KMS-11 (cell line): ENCODE results near the gene LRRC55.

ENCODE experiments used
- H2AFZ ChIP-seq: fragments of 200-600 bp; sonication (generic); 2 replicates; pipeline ENCODE4 v1.6.1; 2016; ENCODE audit warnings: antibody characterized with exemption, mixed run types, low read depth
- H3K27ac ChIP-seq: fragments of 200-600 bp; sonication (generic); 2 replicates; pipeline ENCODE4 v1.6.1; 2016; ENCODE audit warnings: mild to moderate bottlenecking, mixed run types
- H3K27me3 ChIP-seq: fragments of 200-600 bp; sonication (generic); 2 replicates; pipeline ENCODE4 v1.6.1; 2017; ENCODE audit warnings: mild to moderate bottlenecking, low read depth, mixed run types, moderate library complexity; ENCODE audit not compliant: insufficient read depth
- H3K36me3 ChIP-seq: fragments of 200-600 bp; sonication (generic); 2 replicates; pipeline ENCODE4 v1.6.1; 2017; ENCODE audit warnings: mild to moderate bottlenecking, mixed run types; ENCODE audit not compliant: insufficient read depth
- H3K4me1 ChIP-seq: fragments of 200-600 bp; sonication (generic); 2 replicates; pipeline ENCODE4 v1.6.1; 2016; ENCODE audit warnings: mild to moderate bottlenecking, low read depth, mixed run types; ENCODE audit not compliant: poor library complexity, severe bottlenecking
- H3K4me2 ChIP-seq: fragments of 200-600 bp; sonication (generic); 2 replicates; pipeline ENCODE4 v1.7.0; 2016; ENCODE audit warnings: mild to moderate bottlenecking, mixed run types
- H3K4me3 ChIP-seq: fragments of 200-600 bp; sonication (generic); IDR thresholded peaks from 2 replicates; pipeline ENCODE4 v1.6.1; 2017; ENCODE audit warnings: low read depth, low read length, mixed read lengths; ENCODE audit not compliant: insufficient read depth
- H3K79me2 ChIP-seq: fragments of 200-600 bp; sonication (generic); 2 replicates; pipeline ENCODE4 v1.6.1; 2016; ENCODE audit warnings: low read depth, mixed run types; ENCODE audit not compliant: insufficient read depth
- H3K9ac ChIP-seq: fragments of 200-600 bp; sonication (generic); 2 replicates; pipeline ENCODE4 v1.6.1; 2016; ENCODE audit warnings: mild to moderate bottlenecking, mixed run types
- H4K20me1 ChIP-seq: fragments of 200-600 bp; sonication (generic); 2 replicates; pipeline ENCODE4 v1.6.1; 2016; ENCODE audit warnings: mild to moderate bottlenecking, mixed run types; ENCODE audit not compliant: insufficient read depth
- TF ChIP-seq, protein P1 (sequence below): fragments of 200-600 bp; sonication (generic); conservative IDR thresholded peaks from 2 replicates; pipeline ENCODE4 v1.6.1; 2017; ENCODE audit warnings: low read depth, mild to moderate bottlenecking, antibody characterized with exemption, low read length, moderate library complexity, mixed read lengths

LRRC55 gene

DNA sequence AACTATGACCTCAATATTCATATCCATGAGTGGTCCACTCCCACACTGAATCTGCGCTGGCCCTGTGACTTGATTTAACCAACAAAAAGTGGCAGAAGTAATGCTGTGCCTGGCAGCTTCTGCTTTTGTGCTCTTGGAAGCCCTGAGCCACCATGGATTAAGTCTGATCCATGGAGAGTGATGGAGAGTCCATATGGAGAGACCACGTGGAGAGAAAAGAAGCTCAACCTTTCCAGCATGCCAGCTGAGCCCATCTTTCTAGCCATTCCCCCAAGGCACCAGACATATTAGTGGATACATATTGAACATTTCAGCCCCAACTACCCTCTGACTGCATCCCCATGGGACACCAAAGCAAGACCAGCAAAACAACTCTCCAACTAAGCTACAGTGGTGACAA, 16.0 kb downstream of the LRRC55 start:
- Histone ChIP-seq H3K9ac (no peak overlapping the region), H3K4me3 (no peak overlapping the region), H3K27ac (no peak overlapping the region), H3K4me1 (no peaks in the 10 kb centered on the region), H3K27me3 (no peaks in the 10 kb centered on the region), H3K79me2 (no peaks in the 10 kb centered on the region), H3K4me2 (no peak overlapping the region), H3K36me3 (no peaks in the 10 kb centered on the region), H2AFZ (no peak overlapping the region), H4K20me1 (no peaks in the 10 kb centered on the region)
- TF ChIP-seq, protein P1, sequence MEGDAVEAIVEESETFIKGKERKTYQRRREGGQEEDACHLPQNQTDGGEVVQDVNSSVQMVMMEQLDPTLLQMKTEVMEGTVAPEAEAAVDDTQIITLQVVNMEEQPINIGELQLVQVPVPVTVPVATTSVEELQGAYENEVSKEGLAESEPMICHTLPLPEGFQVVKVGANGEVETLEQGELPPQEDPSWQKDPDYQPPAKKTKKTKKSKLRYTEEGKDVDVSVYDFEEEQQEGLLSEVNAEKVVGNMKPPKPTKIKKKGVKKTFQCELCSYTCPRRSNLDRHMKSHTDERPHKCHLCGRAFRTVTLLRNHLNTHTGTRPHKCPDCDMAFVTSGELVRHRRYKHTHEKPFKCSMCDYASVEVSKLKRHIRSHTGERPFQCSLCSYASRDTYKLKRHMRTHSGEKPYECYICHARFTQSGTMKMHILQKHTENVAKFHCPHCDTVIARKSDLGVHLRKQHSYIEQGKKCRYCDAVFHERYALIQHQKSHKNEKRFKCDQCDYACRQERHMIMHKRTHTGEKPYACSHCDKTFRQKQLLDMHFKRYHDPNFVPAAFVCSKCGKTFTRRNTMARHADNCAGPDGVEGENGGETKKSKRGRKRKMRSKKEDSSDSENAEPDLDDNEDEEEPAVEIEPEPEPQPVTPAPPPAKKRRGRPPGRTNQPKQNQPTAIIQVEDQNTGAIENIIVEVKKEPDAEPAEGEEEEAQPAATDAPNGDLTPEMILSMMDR: no peak

DNA sequence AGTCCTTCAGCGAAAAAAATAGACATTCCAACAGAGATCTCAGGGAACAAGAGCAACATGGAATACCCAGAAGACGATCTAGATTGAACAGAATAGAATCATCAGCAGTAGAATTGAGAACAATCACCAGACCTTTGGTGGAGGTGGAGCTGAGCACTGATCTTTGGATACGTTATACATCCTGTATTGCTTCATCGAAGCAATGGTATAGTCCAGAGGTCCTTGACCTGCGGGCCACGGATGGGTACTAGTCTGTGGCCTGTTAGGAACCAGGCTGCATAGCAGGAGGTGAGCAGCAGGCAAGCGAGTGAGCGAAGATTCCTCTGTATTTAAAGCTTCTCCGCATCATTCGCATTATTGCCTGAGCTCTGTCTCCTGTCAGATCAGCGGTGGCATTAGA, 17.6 kb downstream of the LRRC55 start:
- no peak overlapping the region for H3K27ac ChIP-seq
- TF ChIP-seq, protein P1: no peak

DNA sequence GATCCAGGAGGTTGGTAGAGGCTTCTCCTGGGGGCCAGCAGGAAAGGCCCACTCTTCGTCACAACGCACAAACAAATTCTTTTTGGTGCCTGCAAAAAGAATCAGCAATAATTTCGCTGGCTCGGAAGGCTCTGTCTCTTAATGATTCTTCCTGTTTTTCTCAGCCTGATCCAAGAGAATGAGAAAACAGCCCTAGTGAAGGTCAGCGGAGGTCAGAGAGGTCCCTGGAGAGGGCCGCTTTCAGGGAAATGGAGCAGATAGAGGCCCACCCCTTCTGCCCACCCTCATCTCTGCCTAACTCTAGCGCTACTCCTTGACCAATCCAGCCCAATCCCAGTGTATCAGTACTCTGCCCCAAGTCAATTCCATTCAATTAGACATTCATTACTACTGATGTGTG, 19.2 kb downstream of the LRRC55 start:
- no peak overlapping the region for H3K4me2 ChIP-seq
- H3K27ac ChIP-seq: no peak overlapping the region
- no peaks in the 10 kb centered on the region for H4K20me1 ChIP-seq
- H3K79me2 ChIP-seq: no peaks in the 10 kb centered on the region
- no peaks in the 10 kb centered on the region for H3K4me1 ChIP-seq
- H3K9ac ChIP-seq: no peak overlapping the region
- no peaks in the 10 kb centered on the region for H3K27me3 ChIP-seq
- H3K4me3 ChIP-seq: no peak overlapping the region
- TF ChIP-seq, protein P1: no peak
- no peak overlapping the region for H2AFZ ChIP-seq
- no peaks in the 10 kb centered on the region for H3K36me3 ChIP-seq

More for the DNA sequence above, 17.6 kb downstream of the LRRC55 start:
- Histone ChIP-seq H3K4me3 (no peak overlapping the region), H3K36me3 (no peaks in the 10 kb centered on the region), H3K9ac (no peak overlapping the region), H3K4me2 (no peak overlapping the region), H3K27me3 (no peaks in the 10 kb centered on the region), H2AFZ (no peak overlapping the region), H4K20me1 (no peaks in the 10 kb centered on the region), H3K79me2 (no peaks in the 10 kb centered on the region), H3K4me1 (no peaks in the 10 kb centered on the region)

DNA sequence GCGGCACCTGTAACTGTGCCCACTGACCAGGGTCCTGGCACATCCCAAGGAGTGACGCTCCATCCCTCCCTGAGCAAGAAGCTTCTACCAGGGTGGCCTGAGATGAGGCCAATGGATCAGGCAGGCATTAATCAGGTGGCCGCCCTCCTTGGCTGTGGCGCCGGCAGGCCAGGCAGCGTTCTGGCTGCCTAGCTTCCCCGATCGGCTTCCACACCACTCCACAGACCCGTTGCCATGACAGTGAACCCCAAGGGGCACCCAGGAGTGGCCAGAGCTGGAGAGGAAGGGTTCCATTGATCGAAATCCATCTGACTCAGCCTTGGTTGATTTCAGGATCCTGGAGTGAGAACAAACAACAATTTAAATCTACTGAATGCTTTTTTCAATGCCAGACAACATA, 20.5 kb downstream of the LRRC55 start:
- Histone ChIP-seq H3K4me2 (no peak overlapping the region), H3K4me3 (no peak overlapping the region), H3K4me1 (no peaks in the 10 kb centered on the region), H3K27ac (no peak overlapping the region), H3K36me3 (no peaks in the 10 kb centered on the region), H3K27me3 (no peaks in the 10 kb centered on the region), H4K20me1 (no peaks in the 10 kb centered on the region), H2AFZ (no peak overlapping the region), H3K79me2 (no peaks in the 10 kb centered on the region), H3K9ac (no peak overlapping the region)
- TF ChIP-seq, protein P1: no peak

DNA sequence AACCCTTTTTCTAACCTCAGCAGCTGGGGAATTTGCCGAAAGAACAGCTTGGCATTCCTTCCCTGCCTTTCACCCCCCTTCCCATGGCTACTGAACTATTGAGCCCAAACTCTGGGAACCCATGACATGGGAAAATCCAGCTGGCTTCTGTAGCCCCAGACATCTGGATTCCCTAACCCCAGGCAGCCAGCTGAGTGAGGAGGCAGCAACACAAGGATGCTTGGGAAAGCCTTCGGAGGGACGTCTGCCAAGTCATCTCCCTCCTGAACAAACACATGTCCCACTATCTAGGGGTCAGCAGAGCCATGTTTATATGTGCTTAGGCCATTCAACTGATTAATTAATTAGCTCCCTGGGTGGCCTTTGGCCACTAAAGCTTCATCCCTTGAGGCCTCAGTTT, 21.6 kb downstream of the LRRC55 start:
- no peaks in the 10 kb centered on the region for H3K79me2 ChIP-seq
- no peak overlapping the region for H3K9ac ChIP-seq
- H3K4me2 ChIP-seq: no peak overlapping the region
- H3K4me1 ChIP-seq: no peaks in the 10 kb centered on the region
- no peak overlapping the region for H3K27ac ChIP-seq
- TF ChIP-seq, protein P1: no peak
- no peak overlapping the region for H2AFZ ChIP-seq
- H3K27me3 ChIP-seq: no peaks in the 10 kb centered on the region
- H3K36me3 ChIP-seq: no peaks in the 10 kb centered on the region
- H4K20me1 ChIP-seq: no peaks in the 10 kb centered on the region
- H3K4me3 ChIP-seq: no peak overlapping the region
